ENCODE measurements around the gene KLHL8. TPM values are rescaled to one million over a fixed set of nuclear protein-coding genes. Genes with fewer than 3 reads are reported as not detected.

The KLHL8 gene
- total RNA-seq, 1 experiment from 2014 or later, result 24.2 TPM

GRCh38 chr4:87174672-87175071 is 45.7 kb downstream of the KLHL8 start:
- POLR2A ChIA-PET, result no interaction called here
- Histone ChIP-seq H3K9ac (ENCODE audit: low read length) (no peak overlapping the region), H3K79me2 (ENCODE audit: insufficient read depth, low read length) (no peaks in the 10 kb centered on the region), H3K27me3 (ENCODE audit: insufficient read depth, low read length) (no peaks in the 10 kb centered on the region), H3K9me3 (ENCODE audit: control insufficient read depth in 1 of 2, insufficient read depth in 1 of 2, low read depth in 1 of 2, low read length in 2 of 2) (no peaks in the 10 kb centered on the region), H3K4me2 (ENCODE audit: low read length) (no peak overlapping the region), H2AFZ (ENCODE audit: low read depth, low read length, poor library complexity, severe bottlenecking) (no peak overlapping the region), H3K36me3 (ENCODE audit: control insufficient read depth in 1 of 2, insufficient read depth in 2 of 2, low read length in 2 of 2) (peaks cover 0 to 4% of the 10 kb centered on the region in 2 experiments; a peak in 2 of 4 replicates), H4K20me1 (ENCODE audit: insufficient read depth) (no peaks in the 10 kb centered on the region), H3K4me1 (ENCODE audit: control insufficient read depth in 1 of 2, insufficient read depth in 2 of 2, low read length in 2 of 2) (no peaks in the 10 kb centered on the region), H3K27ac (ENCODE audit: low read depth, low read length) (no peak overlapping the region), H3K9me2 (ENCODE audit: insufficient read depth) (no peaks in the 10 kb centered on the region), H3K4me3 (replicated peaks in 1 of 2; ENCODE audit: low read depth in 1 of 2, low read length in 2 of 2) (no peak overlapping the region)
- intact Hi-C loops (cut with micrococcal nuclease), result no loop called here
- ATAC-seq (no peak), DNase-seq (ENCODE audit: low read depth, low spot score) (no peak)
- no TSS peak for BruUV-seq (replicated peaks)
- no peak for TF ChIP-seq EZH2phosphoT487 (IDR thresholded peaks at IDR 0.05; ENCODE audit: borderline replicate concordance)
- TF ChIP-seq ZNF274 (IDR thresholded peaks at IDR 0.05; ENCODE audit: low read depth, low read length), result no peak
- no peak for TF ChIP-seq EGR1 (IDR thresholded peaks at IDR 0.05; ENCODE audit: low read depth)
- no peak for TF ChIP-seq RAD21 (IDR thresholded peaks at IDR 0.05; ENCODE audit: low read depth)
- no peak for TF ChIP-seq YY1 (IDR thresholded peaks at IDR 0.05; ENCODE audit: extremely low read depth, insufficient replicate concordance, low read depth, low read length)
- RAD21 ChIA-PET (ENCODE audit: low non-redundant PET in 1 of 2, low total read pairs in 2 of 2, uncharacterized antibody in 2 of 2, unreplicated experiment in 2 of 2), result no interaction called here
- CTCF ChIA-PET, result no interaction called here

GRCh38 chr4:87171944-87172343 is 48.5 kb downstream of the KLHL8 start:
- Histone ChIP-seq H3K9me3 (ENCODE audit: control insufficient read depth in 1 of 2, insufficient read depth in 1 of 2, low read depth in 1 of 2, low read length in 2 of 2) (no peaks in the 10 kb centered on the region), H3K4me3 (replicated peaks in 1 of 2; ENCODE audit: low read depth in 1 of 2, low read length in 2 of 2) (no peak overlapping the region), H3K27ac (ENCODE audit: low read depth, low read length) (no peak overlapping the region), H3K27me3 (ENCODE audit: insufficient read depth, low read length) (no peaks in the 10 kb centered on the region), H3K79me2 (ENCODE audit: insufficient read depth, low read length) (no peaks in the 10 kb centered on the region), H3K9ac (ENCODE audit: low read length) (no peak overlapping the region), H3K36me3 (ENCODE audit: control insufficient read depth in 1 of 2, insufficient read depth in 2 of 2, low read length in 2 of 2) (peaks cover 3 to 4% of the 10 kb centered on the region in 2 experiments; a peak in 2 of 4 replicates), H3K4me1 (ENCODE audit: control insufficient read depth in 1 of 2, insufficient read depth in 2 of 2, low read length in 2 of 2) (no peaks in the 10 kb centered on the region), H2AFZ (ENCODE audit: low read depth, low read length, poor library complexity, severe bottlenecking) (no peak overlapping the region), H3K4me2 (ENCODE audit: low read length) (no peak overlapping the region), H3K9me2 (ENCODE audit: insufficient read depth) (no peaks in the 10 kb centered on the region), H4K20me1 (ENCODE audit: insufficient read depth) (no peaks in the 10 kb centered on the region)
- intact Hi-C loops (cut with micrococcal nuclease), result no loop called here
- no peak for DNase-seq (ENCODE audit: low read depth, low spot score)
- RAD21 ChIA-PET (ENCODE audit: low non-redundant PET in 1 of 2, low total read pairs in 2 of 2, uncharacterized antibody in 2 of 2, unreplicated experiment in 2 of 2), result no interaction called here
- no peak for ATAC-seq
- POLR2A ChIA-PET, result no interaction called here
- no TSS peak for BruUV-seq (replicated peaks)
- CTCF ChIA-PET, result no interaction called here
- TF ChIP-seq RAD21 (IDR thresholded peaks at IDR 0.05; ENCODE audit: low read depth) (no peak), FOSL1 (IDR thresholded peaks at IDR 0.05; ENCODE audit: low read depth) (no peak), JUND (IDR thresholded peaks at IDR 0.05) (no peak), CTCF (IDR thresholded peaks at IDR 0.05 in 2 of 3, conservative IDR thresholded peaks at IDR 0.05 in 1 of 3; ENCODE audit: borderline replicate concordance in 1 of 3, insufficient read depth in 1 of 3, low read depth in 2 of 3, low read length in 2 of 3) (no peak), EZH2phosphoT487 (IDR thresholded peaks at IDR 0.05; ENCODE audit: borderline replicate concordance) (no peak), SP1 (IDR thresholded peaks at IDR 0.05; ENCODE audit: low read depth) (no peak), CEBPB (IDR thresholded peaks at IDR 0.05; ENCODE audit: low read depth) (no peak), EGR1 (IDR thresholded peaks at IDR 0.05; ENCODE audit: low read depth) (no peak), SIN3A (IDR thresholded peaks at IDR 0.05; ENCODE audit: low read depth) (no peak), CBX3 (IDR thresholded peaks at IDR 0.05; ENCODE audit: low read depth) (no peak), ZBTB33 (IDR thresholded peaks at IDR 0.05; ENCODE audit: extremely low read depth, insufficient replicate concordance, low read length) (no peak), POLR2AphosphoS5 (IDR thresholded peaks at IDR 0.05; ENCODE audit: low read depth, low read length) (no peak), EZH2 (IDR thresholded peaks at IDR 0.05) (no peak), POLR2A (IDR thresholded peaks at IDR 0.05; ENCODE audit: borderline replicate concordance, extremely low read depth, insufficient read depth, insufficient read length) (no peak), ELF1 (IDR thresholded peaks at IDR 0.05; ENCODE audit: borderline replicate concordance, low read depth) (no peak), YY1 (IDR thresholded peaks at IDR 0.05; ENCODE audit: extremely low read depth, insufficient replicate concordance, low read depth, low read length) (no peak), TCF7L2 (IDR thresholded peaks at IDR 0.05; ENCODE audit: borderline replicate concordance, extremely low read depth, insufficient read depth, insufficient read length) (no peak), MAX (IDR thresholded peaks at IDR 0.05) (no peak)

Measured in HCT116 (cell line).